HCT116 (cell line): ENCODE results near the gene OR4E1. TPM values are rescaled to one million over a fixed set of nuclear protein-coding genes. Genes with fewer than 3 reads are reported as not detected.

Experiments
- ATAC-seq: fragments of 200-7000 bp; cut with Tn5 transposase; 2 replicates; pipeline ENCODE4 v1.9.1; 2020; ENCODE audit warnings: mild to moderate bottlenecking, moderate library complexity
- BruUV-seq: library from RNA; stranded (reverse); fragments of 400-500 nt; replicated peaks from 2 replicates; lab custom pipeline; 2021; lab: Mats Ljungman, UMichigan
- CTCF ChIA-PET: fragments of 300-600 bp; sonication (Branson Sonifier 250); formaldehyde crosslinking; loops from one replicate; lab custom pipeline; 2021; ENCODE audit warnings: antibody characterized with exemption; lab: Charles Lee
- POLR2A ChIA-PET: fragments of 300-600, 350-600 bp; sonication (Branson Sonifier 250); formaldehyde crosslinking; loops from one replicate; lab custom pipeline; 2021; ENCODE audit warnings: antibody characterized with exemption; lab: Charles Lee
- RAD21 ChIA-PET, 2 experiments: fragments of 300-600 bp; sonication (Branson Sonifier 250); formaldehyde crosslinking; loops; one replicate each; lab custom pipeline; 2023; ENCODE audit warnings: low total read pairs in 2 of 2; ENCODE audit not compliant: uncharacterized antibody in 2 of 2, unreplicated experiment in 2 of 2, low non-redundant PET in 1 of 2; lab: Charles Lee
- DNase-seq: peaks from one replicate; pipeline ENCODE4 v3.0.0-alpha.2; 2010; ENCODE audit warnings: low read depth, low spot score
- H2AFZ ChIP-seq: fragments of 200-600 bp; shearing (Covaris generic), sonication (generic); 2 replicates; pipeline ENCODE4 v1.6.1; 2017; ENCODE audit warnings: low read depth, mixed run types, mixed read lengths, antibody characterized with exemption, low read length; ENCODE audit not compliant: poor library complexity, severe bottlenecking
- H3K27ac ChIP-seq: 2 replicates; pipeline ENCODE4 v1.5.1; 2012; ENCODE audit warnings: low read depth, low read length
- H3K27me3 ChIP-seq: fragments of 200-600 bp; sonication (generic); 2 replicates; pipeline ENCODE4 v1.6.1; 2016; ENCODE audit warnings: mixed run types, low read length, mixed read lengths; ENCODE audit not compliant: insufficient read depth
- H3K36me3 ChIP-seq, 2 experiments: fragments of 200-500 bp in 1 of 2; fragments of 200-600 bp in 1 of 2; sonication (Bioruptor generic) in 1 of 2; sonication (generic) in 1 of 2; 2 replicates each; pipeline versions ENCODE4 v1.5.1 to v1.6.1; 2014 to 2016; ENCODE audit warnings: low read length in 2 of 2, inconsistent platforms in 1 of 2, mixed read lengths in 1 of 2, mixed run types in 1 of 2; ENCODE audit not compliant: insufficient read depth in 2 of 2, control insufficient read depth in 1 of 2
- H3K4me1 ChIP-seq, 2 experiments: fragments of 200-600 bp in 1 of 2; sonication (generic) in 1 of 2; 2 replicates each; pipeline versions ENCODE4 v1.5.1 to v1.6.1; 2012 to 2017; ENCODE audit warnings: low read length in 2 of 2, inconsistent platforms in 1 of 2, mild to moderate bottlenecking in 1 of 2, mixed read lengths in 1 of 2, mixed run types in 1 of 2, moderate library complexity in 1 of 2; ENCODE audit not compliant: insufficient read depth in 2 of 2, control insufficient read depth in 1 of 2
- H3K4me2 ChIP-seq: fragments of 200-600 bp; sonication (generic); 2 replicates; pipeline ENCODE4 v1.6.1; 2017; ENCODE audit warnings: mixed run types, low read length, mixed read lengths
- H3K4me3 ChIP-seq, 2 experiments: fragments of 200-600 bp in 1 of 2; sonication (generic) in 1 of 2; replicated peaks in 1 of 2; 2 replicates each; pipeline ENCODE4 v1.5.1; 2011 to 2016; ENCODE audit warnings: low read length in 2 of 2, control low read depth in 1 of 2, low read depth in 1 of 2, mild to moderate bottlenecking in 1 of 2, mixed read lengths in 1 of 2, mixed run types in 1 of 2
- H3K79me2 ChIP-seq: fragments of 200-600 bp; sonication (generic); 2 replicates; pipeline ENCODE4 v1.6.1; 2017; ENCODE audit warnings: mild to moderate bottlenecking, mixed run types, low read length, moderate library complexity, mixed read lengths; ENCODE audit not compliant: insufficient read depth
- H3K9ac ChIP-seq: fragments of 200-600 bp; sonication (generic); 2 replicates; pipeline ENCODE4 v1.6.1; 2016; ENCODE audit warnings: low read length, mixed read lengths
- H3K9me2 ChIP-seq: fragments of 200-600 bp; sonication (generic), shearing (Covaris generic); 2 replicates; pipeline ENCODE4 v1.6.1; 2017; ENCODE audit warnings: mixed run types, mild to moderate bottlenecking, moderate library complexity; ENCODE audit not compliant: insufficient read depth
- H3K9me3 ChIP-seq, 2 experiments: fragments of 200-500 bp in 1 of 2; fragments of 200-600 bp in 1 of 2; sonication (Bioruptor generic) in 1 of 2; sonication (generic) in 1 of 2; 2 replicates each; pipeline ENCODE4 v1.6.1; 2014 to 2017; ENCODE audit warnings: low read length in 2 of 2, mixed read lengths in 2 of 2, inconsistent platforms in 1 of 2, low read depth in 1 of 2, mild to moderate bottlenecking in 1 of 2, mixed run types in 1 of 2, moderate library complexity in 1 of 2; ENCODE audit not compliant: control insufficient read depth in 1 of 2, insufficient read depth in 1 of 2
- H4K20me1 ChIP-seq: fragments of 200-600 bp; sonication (generic), shearing (Covaris generic); 2 replicates; pipeline ENCODE4 v1.6.1; 2017; ENCODE audit warnings: mixed run types, mild to moderate bottlenecking, moderate library complexity; ENCODE audit not compliant: insufficient read depth
- ATF3 ChIP-seq: IDR thresholded peaks from 2 replicates; pipeline ENCODE4 v1.6.1; 2012
- CBX3 ChIP-seq: IDR thresholded peaks from 2 replicates; pipeline ENCODE4 v1.6.1; 2012; ENCODE audit warnings: low read depth
- CEBPB ChIP-seq: IDR thresholded peaks from 2 replicates; pipeline ENCODE4 v1.6.1; 2012; ENCODE audit warnings: low read depth
- EZH2 ChIP-seq: fragments of 200-600 bp; sonication (generic); IDR thresholded peaks from 2 replicates; pipeline ENCODE4 v1.6.1; 2017; ENCODE audit warnings: antibody characterized with exemption, mixed run types
- FOSL1 ChIP-seq: IDR thresholded peaks from 2 replicates; pipeline ENCODE4 v1.6.1; 2012; ENCODE audit warnings: low read depth
- MAX ChIP-seq: IDR thresholded peaks from 2 replicates; pipeline ENCODE4 v1.6.1; 2012
- POLR2A ChIP-seq: IDR thresholded peaks from 2 replicates; pipeline ENCODE4 v1.7.0; 2011; ENCODE audit warnings: borderline replicate concordance; ENCODE audit not compliant: insufficient read depth, insufficient read length; ENCODE audit errors: extremely low read depth
- POLR2AphosphoS5 ChIP-seq: IDR thresholded peaks from 2 replicates; pipeline ENCODE4 v1.6.1; 2011; ENCODE audit warnings: mild to moderate bottlenecking, low read depth, low read length, moderate library complexity
- RAD21 ChIP-seq: IDR thresholded peaks from 2 replicates; pipeline ENCODE4 v1.6.1; 2012; ENCODE audit warnings: low read depth, mild to moderate bottlenecking
- SP1 ChIP-seq: IDR thresholded peaks from 2 replicates; pipeline ENCODE4 v1.6.1; 2012; ENCODE audit warnings: low read depth
- SRF ChIP-seq: IDR thresholded peaks from 2 replicates; pipeline ENCODE4 v1.6.1; 2012; ENCODE audit warnings: low read depth
- TCF7L2 ChIP-seq: IDR thresholded peaks from 2 replicates; pipeline ENCODE4 v1.7.0; 2011; ENCODE audit warnings: borderline replicate concordance, inconsistent platforms; ENCODE audit not compliant: insufficient read depth, insufficient read length; ENCODE audit errors: extremely low read depth
- YY1 ChIP-seq: IDR thresholded peaks from 2 replicates; pipeline ENCODE4 v1.6.1; 2011; ENCODE audit warnings: low read length, low read depth, moderate library complexity, mild to moderate bottlenecking; ENCODE audit not compliant: insufficient replicate concordance; ENCODE audit errors: extremely low read depth
- ZBTB33 ChIP-seq: IDR thresholded peaks from 2 replicates; pipeline ENCODE4 v1.6.1; 2011; ENCODE audit warnings: mild to moderate bottlenecking, low read length, moderate library complexity; ENCODE audit not compliant: insufficient replicate concordance; ENCODE audit errors: extremely low read depth
- ZFX ChIP-seq: fragments of 450-650 bp; IDR thresholded peaks from 2 replicates; pipeline ENCODE4 v1.6.1; 2017
- ZNF274 ChIP-seq: fragments of 200-500 bp; sonication (Bioruptor generic); IDR thresholded peaks from 2 replicates; pipeline ENCODE4 v1.6.1; 2014; ENCODE audit warnings: mild to moderate bottlenecking, low read depth, low read length, inconsistent platforms
- intact Hi-C: fragments of 100-400 bp; cut with micrococcal nuclease; formaldehyde crosslinking; loops from 2 replicates; pipeline ENCODE4 v1.10.0; 2022
- total RNA-seq: library from RNA; stranded (reverse); gene quantifications from one replicate; pipeline ENCODE4 v1.2.1, GENCODE V29; 2021; ENCODE audit not compliant: unreplicated experiment
- TF ChIP-seq, protein P1 (sequence below): IDR thresholded peaks from 2 replicates; pipeline ENCODE4 v1.6.1; 2012; ENCODE audit warnings: low read depth

The OR4E1 gene
- total RNA-seq, 1 experiment from 2014 or later: not detected

- no peak for TF ChIP-seq ZBTB33
- no peak for TF ChIP-seq ZNF274
Measured at GRCh38 chr14:21669284-21669683, 4.3 kb downstream of the OR4E1 start (continued).

GRCh38 chr14:21668377-21668776, 5.2 kb downstream of the OR4E1 start:
- ChIA-PET RAD21 (no interaction called here), POLR2A (no interaction called here), CTCF (no interaction called here)
- Histone ChIP-seq H3K9me3 (no peaks in the 10 kb centered on the region), H2AFZ (no peak overlapping the region), H3K4me1 (no peaks in the 10 kb centered on the region), H3K4me2 (no peak overlapping the region), H3K27ac (no peak overlapping the region), H3K4me3 (no peak overlapping the region), H4K20me1 (no peaks in the 10 kb centered on the region), H3K9ac (no peak overlapping the region), H3K27me3 (peaks cover 57% of the 10 kb centered on the region), H3K9me2 (no peaks in the 10 kb centered on the region), H3K79me2 (no peaks in the 10 kb centered on the region), H3K36me3 (no peaks in the 10 kb centered on the region)
- intact Hi-C loops: no loop called here
- no TSS peak for BruUV-seq
- ATAC-seq (no peak), DNase-seq (no peak)
- no peak for TF ChIP-seq ZBTB33
- TF ChIP-seq POLR2A: no peak
- no peak for TF ChIP-seq FOSL1
- no peak for TF ChIP-seq ATF3
- no peak for TF ChIP-seq MAX
- TF ChIP-seq RAD21: no peak
- TF ChIP-seq CBX3: no peak
- no peak for TF ChIP-seq ZFX
- no peak for TF ChIP-seq EZH2
- TF ChIP-seq SRF: no peak
- TF ChIP-seq CEBPB: no peak
- no peak for TF ChIP-seq TCF7L2
- TF ChIP-seq SP1: no peak
- no peak for TF ChIP-seq YY1
- TF ChIP-seq, protein P1, sequence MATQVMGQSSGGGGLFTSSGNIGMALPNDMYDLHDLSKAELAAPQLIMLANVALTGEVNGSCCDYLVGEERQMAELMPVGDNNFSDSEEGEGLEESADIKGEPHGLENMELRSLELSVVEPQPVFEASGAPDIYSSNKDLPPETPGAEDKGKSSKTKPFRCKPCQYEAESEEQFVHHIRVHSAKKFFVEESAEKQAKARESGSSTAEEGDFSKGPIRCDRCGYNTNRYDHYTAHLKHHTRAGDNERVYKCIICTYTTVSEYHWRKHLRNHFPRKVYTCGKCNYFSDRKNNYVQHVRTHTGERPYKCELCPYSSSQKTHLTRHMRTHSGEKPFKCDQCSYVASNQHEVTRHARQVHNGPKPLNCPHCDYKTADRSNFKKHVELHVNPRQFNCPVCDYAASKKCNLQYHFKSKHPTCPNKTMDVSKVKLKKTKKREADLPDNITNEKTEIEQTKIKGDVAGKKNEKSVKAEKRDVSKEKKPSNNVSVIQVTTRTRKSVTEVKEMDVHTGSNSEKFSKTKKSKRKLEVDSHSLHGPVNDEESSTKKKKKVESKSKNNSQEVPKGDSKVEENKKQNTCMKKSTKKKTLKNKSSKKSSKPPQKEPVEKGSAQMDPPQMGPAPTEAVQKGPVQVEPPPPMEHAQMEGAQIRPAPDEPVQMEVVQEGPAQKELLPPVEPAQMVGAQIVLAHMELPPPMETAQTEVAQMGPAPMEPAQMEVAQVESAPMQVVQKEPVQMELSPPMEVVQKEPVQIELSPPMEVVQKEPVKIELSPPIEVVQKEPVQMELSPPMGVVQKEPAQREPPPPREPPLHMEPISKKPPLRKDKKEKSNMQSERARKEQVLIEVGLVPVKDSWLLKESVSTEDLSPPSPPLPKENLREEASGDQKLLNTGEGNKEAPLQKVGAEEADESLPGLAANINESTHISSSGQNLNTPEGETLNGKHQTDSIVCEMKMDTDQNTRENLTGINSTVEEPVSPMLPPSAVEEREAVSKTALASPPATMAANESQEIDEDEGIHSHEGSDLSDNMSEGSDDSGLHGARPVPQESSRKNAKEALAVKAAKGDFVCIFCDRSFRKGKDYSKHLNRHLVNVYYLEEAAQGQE: no peak
- TF ChIP-seq POLR2AphosphoS5: no peak
